AG04450 (cell line): ENCODE measurements around the gene DENND4C. TPM values are rescaled to one million over a fixed set of nuclear protein-coding genes. Genes with fewer than 3 reads are reported as not detected.

Experiments used
- CTCF ChIA-PET: fragments of 300-600, 350-600 bp; formaldehyde crosslinking; extraction: SDS; loops from one replicate; lab custom pipeline; 2022; ENCODE audit warnings: antibody characterized with exemption, inconsistent platforms; lab: Charles Lee
- POLR2A ChIA-PET: fragments of 350-600 bp; formaldehyde crosslinking; extraction: SDS; loops from one replicate; lab custom pipeline; 2021; ENCODE audit warnings: antibody characterized with exemption, inconsistent platforms; lab: Yijun Ruan, JAX
- DNase-seq: peaks from one replicate; pipeline ENCODE4 v3.0.0-alpha.2; 2011; ENCODE audit warnings: low read depth, low spot score
- H3K27ac ChIP-seq: one replicate; pipeline ENCODE4 v1.5.1; 2012; ENCODE audit warnings: low read depth, low read length, control low read depth
- H3K27me3 ChIP-seq: one replicate; pipeline ENCODE4 v1.6.0; 2012; ENCODE audit warnings: low read length; ENCODE audit not compliant: control insufficient read depth, insufficient read depth
- H3K4me3 ChIP-seq: 2 replicates; pipeline ENCODE4 v1.5.1; 2011; ENCODE audit warnings: mild to moderate bottlenecking, low read depth, low read length, control low read depth
- H3K9me3 ChIP-seq: 2 replicates; pipeline ENCODE4 v1.5.1; 2012; ENCODE audit warnings: low read length; ENCODE audit not compliant: control insufficient read depth, insufficient read depth
- polyA plus RNA-seq: library from polyadenylated mRNA; depleted of rRNA; stranded (reverse); fragments of >200 nt; gene quantifications from 2 replicates; pipeline ENCODE4 v1.2.3, GENCODE V29; 2011
- TF ChIP-seq, protein P1 (sequence below): IDR thresholded peaks from 2 replicates; pipeline ENCODE4 v1.5.1; 2011; ENCODE audit warnings: low read depth, low read length, control low read depth, inconsistent platforms

The DENND4C gene
- polyA plus RNA-seq, 1 experiment, result 27.9 TPM

- DNase-seq, result no peak
These were observed 68.0 kb downstream of the DENND4C start for GRCh38 chr9:19298436-19299000.

GRCh38 chr9:19303216-19303615, 72.7 kb downstream of the DENND4C start:
- TF ChIP-seq, protein P1, sequence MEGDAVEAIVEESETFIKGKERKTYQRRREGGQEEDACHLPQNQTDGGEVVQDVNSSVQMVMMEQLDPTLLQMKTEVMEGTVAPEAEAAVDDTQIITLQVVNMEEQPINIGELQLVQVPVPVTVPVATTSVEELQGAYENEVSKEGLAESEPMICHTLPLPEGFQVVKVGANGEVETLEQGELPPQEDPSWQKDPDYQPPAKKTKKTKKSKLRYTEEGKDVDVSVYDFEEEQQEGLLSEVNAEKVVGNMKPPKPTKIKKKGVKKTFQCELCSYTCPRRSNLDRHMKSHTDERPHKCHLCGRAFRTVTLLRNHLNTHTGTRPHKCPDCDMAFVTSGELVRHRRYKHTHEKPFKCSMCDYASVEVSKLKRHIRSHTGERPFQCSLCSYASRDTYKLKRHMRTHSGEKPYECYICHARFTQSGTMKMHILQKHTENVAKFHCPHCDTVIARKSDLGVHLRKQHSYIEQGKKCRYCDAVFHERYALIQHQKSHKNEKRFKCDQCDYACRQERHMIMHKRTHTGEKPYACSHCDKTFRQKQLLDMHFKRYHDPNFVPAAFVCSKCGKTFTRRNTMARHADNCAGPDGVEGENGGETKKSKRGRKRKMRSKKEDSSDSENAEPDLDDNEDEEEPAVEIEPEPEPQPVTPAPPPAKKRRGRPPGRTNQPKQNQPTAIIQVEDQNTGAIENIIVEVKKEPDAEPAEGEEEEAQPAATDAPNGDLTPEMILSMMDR, result no peak
- CTCF ChIA-PET, result no interaction called here
- POLR2A ChIA-PET, result no interaction called here
- H3K4me3 ChIP-seq, result no peak overlapping the region
- H3K27me3 ChIP-seq, result no peaks in the 10 kb centered on the region
- H3K9me3 ChIP-seq, result no peaks in the 10 kb centered on the region
- no peak overlapping the region for H3K27ac ChIP-seq
- no peak for DNase-seq

More at GRCh38 chr9:19298436-19299000, 68.0 kb downstream of the DENND4C start:
- ChIA-PET POLR2A (no interaction called here), CTCF (no interaction called here)
- Histone ChIP-seq H3K9me3 (no peaks in the 10 kb centered on the region), H3K4me3 (no peak overlapping the region), H3K27me3 (no peaks in the 10 kb centered on the region), H3K27ac (no peak overlapping the region)
- TF ChIP-seq, protein P1, result no peak

DNA sequence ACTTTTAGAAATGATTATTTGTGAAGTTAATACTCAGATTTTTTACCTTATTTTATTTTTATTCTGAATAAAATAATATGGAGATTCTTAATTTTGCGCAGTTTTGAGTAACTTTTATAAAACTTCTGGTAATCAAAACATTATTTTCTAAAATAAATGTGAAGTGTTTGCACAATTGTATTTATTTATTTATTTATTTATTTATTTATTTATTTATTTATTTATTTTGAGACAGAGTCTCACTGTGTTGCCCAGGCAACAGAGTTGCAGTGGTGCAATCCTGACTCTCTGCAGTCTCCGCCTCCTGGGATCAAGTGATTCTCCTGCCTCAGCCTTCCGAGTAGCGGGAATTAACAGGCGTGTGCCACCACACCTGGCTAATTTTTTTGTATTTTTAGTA, 76.1 kb downstream of the DENND4C start:
- Histone ChIP-seq H3K9me3 (no peaks in the 10 kb centered on the region), H3K27ac (no peak overlapping the region), H3K4me3 (no peak overlapping the region), H3K27me3 (no peaks in the 10 kb centered on the region)
- TF ChIP-seq, protein P1, result no peak
- no peak for DNase-seq
- ChIA-PET POLR2A (no interaction called here), CTCF (no interaction called here)

- no peaks in the 10 kb centered on the region for H3K27me3 ChIP-seq
- ChIA-PET POLR2A (no interaction called here), CTCF (no interaction called here)
- H3K9me3 ChIP-seq, result no peaks in the 10 kb centered on the region
- no peak overlapping the region for H3K27ac ChIP-seq
- no peak overlapping the region for H3K4me3 ChIP-seq
- TF ChIP-seq, protein P1, result no peak
- DNase-seq, result no peak
These were observed 79.8 kb downstream of the DENND4C start for GRCh38 chr9:19310246-19310645.

DNA sequence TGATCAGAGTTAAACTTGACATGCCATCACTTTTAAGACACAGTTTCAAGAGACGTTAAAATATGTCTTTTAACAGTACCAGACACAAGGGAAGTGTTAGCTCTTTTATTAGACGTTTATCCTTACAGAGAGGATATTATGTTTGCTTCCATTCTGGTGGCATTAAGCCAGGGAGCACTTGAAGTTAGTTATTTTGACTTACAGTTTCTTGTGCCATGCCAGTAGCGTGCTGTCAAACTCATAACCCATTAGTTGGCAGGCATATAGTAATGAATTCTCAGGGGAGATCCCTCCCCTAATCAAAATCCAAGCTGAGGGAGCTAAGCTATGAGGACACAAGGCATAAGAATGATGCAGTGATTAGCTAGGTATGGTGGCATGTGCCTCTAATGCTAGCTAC, 83.1 kb downstream of the DENND4C start:
- ChIA-PET CTCF (no interaction called here), POLR2A (no interaction called here)
- no peak overlapping the region for H3K4me3 ChIP-seq
- TF ChIP-seq, protein P1, result no peak
- DNase-seq, result no peak
- no peak overlapping the region for H3K27ac ChIP-seq
- H3K9me3 ChIP-seq, result no peaks in the 10 kb centered on the region
- H3K27me3 ChIP-seq, result no peaks in the 10 kb centered on the region
